ENCODE data around the gene TPST2.

Gene TPST2

DNA sequence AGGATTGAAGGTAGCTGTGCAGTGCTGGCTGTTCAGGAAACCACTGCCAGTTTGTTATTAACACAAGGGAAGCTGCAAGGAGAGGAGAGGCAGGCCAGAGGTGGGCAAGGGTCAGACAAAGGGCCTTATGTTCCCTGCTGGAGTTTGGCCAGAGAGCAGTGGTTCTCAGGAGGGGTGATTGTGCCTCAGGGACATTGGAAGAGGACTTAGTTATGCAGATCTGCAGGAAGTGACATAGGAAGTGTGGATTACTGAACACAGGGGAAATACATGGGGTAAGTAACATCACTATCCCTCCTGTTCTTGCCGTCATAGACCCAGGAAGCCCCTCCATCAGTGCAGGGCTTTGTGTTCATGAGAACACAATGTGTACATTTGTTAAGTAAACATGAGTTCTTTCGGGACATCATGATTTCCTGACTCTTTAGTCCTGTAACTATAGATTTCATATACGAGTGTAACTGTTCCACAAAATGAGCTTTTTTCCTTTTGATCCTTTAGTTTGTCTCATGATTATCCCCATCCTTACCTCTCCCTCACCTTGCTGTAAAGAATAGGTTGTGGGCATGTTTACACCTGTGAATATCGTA is 100.4 kb downstream of the TPST2 start:
- DNase-seq (ENCODE audit: low spot score), result no peak

DNA sequence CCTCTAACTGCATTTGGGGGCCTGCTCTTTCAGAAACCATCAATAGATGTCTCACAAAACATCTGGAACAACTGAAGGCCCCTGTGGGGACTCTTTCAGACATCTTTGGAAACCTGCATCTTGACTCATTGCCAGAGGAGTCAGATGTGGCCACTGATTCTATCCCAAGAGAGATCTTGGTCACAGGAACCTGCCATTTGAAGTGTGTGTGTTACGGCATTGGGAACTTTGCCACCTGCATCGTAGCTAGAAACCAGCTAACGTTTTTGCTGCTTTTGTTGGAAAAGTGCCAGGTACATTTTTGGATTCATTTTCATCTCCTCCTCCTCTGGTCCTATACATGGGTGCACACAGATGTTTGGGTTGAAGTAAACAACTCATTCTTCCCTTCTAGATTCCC is 101.9 kb downstream of the TPST2 start:
- peak; percentile 42 for DNase-seq (ENCODE audit: low spot score)

DNA sequence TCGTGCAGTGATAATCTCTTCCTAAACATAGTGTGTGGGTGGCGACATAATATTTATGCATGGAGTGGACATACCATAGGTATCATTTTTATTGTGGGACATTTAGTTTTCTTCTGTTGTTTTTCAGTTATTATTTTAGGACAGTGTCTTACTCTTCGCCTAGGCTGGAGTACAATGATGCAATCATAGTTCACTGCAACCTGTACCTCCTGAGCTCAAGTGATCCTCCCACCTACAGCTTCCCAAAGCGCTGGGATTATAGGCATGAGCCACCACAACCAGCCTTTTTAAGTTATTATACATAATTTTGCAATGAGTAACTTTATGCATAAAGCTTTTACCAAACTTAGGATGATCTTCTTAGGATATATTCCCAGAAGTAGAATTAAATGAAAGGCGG is 103.5 kb downstream of the TPST2 start:
- peak; percentile 32 for DNase-seq (ENCODE audit: low spot score)

DNA sequence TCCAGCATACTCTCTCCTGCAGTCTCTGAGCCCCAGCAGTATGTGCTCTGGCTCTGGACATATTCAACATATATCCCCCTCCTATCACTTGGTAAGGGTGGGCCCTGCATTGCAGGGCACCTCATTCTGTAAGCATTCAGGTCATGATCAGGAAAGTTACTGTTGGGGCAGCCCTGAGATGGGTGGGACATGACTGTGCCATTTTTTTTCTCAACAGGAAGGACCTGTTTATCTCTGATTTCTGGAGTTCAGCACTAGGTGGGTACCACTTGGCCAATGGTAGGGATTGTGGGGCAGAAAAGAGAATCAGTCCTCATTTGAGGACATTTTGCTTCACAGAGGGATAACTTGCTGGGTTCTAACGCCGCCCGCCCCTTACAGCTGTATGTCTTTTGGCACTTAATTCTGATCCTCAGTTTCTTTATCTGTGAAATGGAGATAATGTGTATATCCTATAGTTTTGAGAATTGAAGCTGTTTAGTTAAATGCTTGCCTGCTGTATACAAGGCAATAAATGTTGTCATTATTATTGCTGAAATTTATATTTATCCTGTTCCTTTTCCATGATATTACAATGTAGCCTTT is 104.0 kb downstream of the TPST2 start:
- peak; percentile 81 for DNase-seq (ENCODE audit: low spot score)

DNA sequence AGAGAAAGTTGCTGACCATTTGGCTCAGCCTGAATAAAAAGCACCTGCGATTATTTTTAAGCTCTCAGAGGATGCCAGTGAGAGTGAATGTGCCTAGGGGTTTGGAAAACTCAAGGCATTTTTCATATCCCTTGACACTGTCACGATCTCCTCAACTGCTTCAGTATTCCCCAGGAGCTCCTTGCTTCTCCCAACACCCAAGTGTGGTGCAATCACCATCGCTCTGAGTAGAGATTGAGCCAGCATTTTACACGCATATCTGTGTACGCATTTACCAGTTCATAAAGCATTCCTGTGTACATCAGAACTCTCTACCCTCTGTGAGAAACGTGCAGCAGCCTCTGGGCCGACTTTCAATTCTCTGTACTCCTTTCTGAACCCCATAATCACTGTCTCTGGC is 104.9 kb downstream of the TPST2 start:
- peak; percentile 70 for DNase-seq (ENCODE audit: low spot score)

DNA sequence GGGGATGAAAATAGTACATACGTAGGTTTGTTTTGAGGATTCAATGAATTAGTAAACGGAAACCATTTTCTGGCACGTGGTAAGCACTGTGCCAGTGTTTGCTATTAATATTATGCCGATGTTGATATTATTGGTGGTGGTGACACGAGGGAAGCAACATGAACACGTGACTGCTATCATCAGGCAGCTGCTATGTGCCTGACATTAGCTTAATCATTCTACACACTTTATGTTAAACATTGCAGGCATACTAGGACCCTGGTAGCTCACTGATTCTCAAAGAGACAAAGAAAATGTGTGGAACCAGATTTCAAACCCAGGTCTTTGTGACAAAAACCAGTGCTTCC is 105.6 kb downstream of the TPST2 start:
- DNase-seq (ENCODE audit: low spot score), result peak; percentile 91

DNA sequence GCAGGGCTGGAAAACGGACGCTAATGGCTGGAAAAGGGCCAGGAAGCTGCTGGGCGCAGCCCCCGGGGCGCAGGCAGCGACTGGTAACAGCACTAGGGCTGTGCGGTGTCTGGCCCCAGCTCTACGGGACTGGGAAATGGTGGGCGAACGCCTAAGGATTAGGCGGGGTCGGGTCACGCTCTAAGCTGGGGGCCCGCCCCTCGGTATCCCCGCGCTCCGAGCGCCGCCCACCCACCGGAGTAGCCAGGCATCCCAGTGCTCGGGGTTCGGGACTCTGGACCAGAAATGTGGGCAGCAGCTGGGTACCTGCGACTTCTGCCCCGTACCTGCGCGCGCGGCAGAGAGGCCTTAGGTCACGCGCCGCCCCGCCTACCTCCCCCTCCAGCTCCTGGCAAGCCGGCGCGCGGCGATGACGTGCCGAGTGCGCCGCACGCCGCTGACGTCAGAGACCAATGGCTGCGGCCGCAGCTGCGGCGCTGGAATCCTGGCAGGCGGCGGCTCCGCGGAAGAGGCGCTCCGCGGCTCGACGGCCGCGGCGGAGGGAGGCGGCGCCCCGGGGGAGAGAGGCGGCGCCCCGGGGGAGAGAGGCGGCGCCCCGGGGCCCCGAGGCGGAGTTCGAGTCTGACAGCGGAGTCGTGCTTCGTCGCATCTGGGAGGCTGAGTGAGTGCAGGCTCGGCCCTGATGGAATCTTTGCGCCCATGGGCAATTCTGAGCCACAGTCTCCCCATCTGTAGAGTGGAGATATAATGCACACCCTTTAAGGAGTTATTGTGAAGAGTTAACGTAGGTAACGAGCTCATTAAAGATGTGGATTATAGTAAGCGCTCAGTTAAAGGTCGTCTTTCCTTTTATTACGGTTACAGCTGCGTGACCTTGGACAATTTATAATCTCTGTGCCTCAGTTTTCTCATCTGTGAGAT is 106.2 kb downstream of the TPST2 start, which contains the start of the genes HPS4 and SRRD:
Gene HPS4, minus strand, starts transcription at position 345 of the 921 bp plus-strand sequence. CDS start 2,021 bp downstream, outside the sequence.
Gene SRRD, plus strand, starts transcription at position 439 of the 921 bp plus-strand sequence. Its CDS starts 14 bp downstream, at position 453.
- DNase-seq (ENCODE audit: low spot score), result peak; percentile 95

DNA sequence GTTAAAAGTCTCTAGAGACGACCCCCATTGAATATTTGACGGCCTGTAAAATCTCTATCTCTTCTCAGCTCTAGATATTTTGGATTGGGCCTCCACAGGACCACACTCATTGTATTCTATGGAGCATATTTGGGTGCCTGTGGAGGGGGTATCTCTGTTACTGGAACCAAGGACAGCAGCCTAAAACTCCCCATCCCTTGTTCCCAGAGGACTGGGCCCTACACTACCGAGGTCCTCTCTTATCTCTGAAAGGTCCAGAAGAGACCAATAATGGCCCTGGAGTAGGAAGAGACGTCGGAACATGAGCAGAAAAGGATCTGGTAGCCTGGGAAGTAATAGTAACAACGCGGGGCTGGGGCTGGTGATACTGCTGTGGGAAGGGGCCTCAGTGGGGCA is 106.9 kb downstream of the TPST2 start:
- DNase-seq (ENCODE audit: low spot score), result no peak

DNA sequence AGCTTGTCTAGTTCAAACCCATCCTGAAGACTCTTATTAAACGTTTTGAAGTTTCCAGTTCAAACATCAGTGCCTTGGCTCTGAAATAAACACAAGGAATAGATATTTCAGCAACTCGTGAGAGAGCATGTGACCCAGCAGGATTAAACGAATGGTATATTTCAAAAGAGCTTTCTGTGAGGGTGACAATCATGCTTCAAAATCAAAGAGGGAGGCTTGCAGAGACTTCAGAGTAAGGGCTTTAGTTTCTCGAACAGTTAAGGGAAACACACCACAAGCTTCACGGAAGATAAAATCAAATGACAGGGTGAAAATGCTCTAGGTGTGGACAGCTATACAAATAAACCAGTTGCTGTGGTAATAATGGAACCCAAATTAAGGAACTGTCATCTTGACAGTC is 107.8 kb downstream of the TPST2 start:
- peak; percentile 57 for DNase-seq (ENCODE audit: low spot score)

DNA sequence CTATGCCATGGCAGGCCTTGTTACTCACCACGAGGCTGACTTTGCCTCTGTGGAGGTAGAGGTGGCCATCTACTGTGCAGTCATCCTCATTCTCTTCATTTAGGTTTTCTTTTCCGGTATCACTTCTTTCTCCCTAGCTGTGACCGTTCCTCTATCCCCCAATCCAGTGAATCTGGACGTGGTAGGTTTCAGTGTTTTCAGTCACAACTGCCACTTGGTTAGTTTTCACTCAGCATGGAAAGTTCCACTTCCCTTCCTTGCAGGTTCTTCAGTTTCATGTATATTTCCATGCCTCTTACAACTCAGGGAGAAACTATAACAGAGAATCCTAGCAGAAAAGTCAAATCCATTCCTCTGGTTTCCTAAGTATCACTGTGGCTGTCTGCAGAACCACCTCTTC is 108.2 kb downstream of the TPST2 start:
- no peak for DNase-seq (ENCODE audit: low spot score)

DNA sequence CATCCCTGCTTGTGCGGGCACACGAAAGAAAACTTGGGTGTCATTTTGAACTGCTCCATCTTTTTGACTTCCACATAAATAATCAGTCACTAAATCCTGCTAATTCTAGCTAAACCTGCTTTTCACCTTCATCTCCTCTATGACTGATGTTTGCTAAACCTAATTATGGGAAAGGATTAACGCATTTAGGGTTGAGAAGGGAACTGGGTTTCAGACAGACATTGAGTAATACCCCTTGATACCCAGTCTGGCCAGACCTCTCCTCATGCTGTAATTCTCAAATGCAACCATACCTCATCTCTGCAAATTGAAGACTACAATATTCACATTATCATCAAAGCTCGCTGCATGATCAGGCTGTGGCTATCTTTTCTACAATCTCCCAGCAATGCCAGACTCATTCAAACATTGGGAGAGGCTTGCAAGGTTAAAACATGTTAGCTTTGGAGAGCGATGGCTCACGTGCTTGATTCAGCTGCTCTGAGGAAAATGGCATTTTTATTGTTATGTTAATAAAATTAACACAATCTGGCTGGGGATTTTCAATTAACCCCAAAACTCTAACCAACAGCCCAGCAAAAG is 108.7 kb downstream of the TPST2 start:
- DNase-seq (ENCODE audit: low spot score), result no peak

DNA sequence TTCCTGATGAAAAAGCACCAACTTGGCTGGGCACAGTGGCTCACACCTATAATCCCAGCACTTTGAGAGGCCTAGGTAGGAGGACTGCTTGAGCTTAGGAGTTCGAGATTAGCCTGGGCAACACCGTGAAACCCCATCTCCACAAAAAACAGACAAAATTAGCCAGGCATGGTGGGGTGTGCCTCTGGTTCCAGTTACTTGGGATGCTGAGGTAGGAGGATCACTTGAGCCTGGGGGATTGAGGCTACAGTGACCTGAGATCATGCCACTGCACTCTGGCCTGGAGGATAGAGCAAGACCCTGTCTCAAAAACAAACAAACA is 109.4 kb downstream of the TPST2 start:
- DNase-seq (ENCODE audit: low spot score), result no peak

DNA sequence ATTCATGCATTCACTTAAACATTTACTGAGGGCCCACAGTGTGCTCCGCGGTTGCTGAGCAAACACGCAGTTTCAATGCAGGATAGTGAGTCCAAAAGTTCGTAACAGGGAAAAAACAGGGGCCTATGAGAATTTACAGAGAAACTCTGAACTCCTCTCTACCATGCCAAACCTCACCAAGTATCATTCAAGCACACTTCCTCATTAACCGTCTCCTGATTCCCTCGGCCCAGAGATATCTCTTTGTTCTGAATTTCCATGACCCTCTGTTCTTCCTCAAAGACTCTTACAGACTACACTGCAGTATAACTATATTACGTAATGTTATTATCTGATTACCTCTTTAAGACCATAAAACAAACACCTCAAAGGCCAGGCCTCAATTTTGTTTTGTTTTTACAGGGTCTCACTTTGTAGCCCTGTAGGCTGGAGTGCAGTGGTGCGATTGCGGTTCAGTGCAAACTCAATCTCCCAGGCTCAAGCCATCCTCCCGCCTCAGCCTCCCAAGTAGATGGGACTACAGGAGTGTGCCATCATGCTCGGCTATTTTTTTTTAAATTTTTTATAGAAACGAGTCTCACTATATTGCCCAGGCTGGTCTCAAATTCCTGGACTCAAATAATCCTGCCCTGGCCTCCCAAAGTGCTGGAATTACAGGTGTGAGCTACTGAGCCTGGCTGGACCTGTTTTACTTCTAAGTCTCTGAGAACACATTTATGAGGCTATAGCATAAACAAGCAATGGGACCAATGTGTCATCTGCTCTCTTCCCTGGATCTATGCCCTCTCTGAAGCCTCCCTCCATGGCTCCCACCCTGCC is 109.9 kb downstream of the TPST2 start:
- no peak for DNase-seq (ENCODE audit: low spot score)

DNA sequence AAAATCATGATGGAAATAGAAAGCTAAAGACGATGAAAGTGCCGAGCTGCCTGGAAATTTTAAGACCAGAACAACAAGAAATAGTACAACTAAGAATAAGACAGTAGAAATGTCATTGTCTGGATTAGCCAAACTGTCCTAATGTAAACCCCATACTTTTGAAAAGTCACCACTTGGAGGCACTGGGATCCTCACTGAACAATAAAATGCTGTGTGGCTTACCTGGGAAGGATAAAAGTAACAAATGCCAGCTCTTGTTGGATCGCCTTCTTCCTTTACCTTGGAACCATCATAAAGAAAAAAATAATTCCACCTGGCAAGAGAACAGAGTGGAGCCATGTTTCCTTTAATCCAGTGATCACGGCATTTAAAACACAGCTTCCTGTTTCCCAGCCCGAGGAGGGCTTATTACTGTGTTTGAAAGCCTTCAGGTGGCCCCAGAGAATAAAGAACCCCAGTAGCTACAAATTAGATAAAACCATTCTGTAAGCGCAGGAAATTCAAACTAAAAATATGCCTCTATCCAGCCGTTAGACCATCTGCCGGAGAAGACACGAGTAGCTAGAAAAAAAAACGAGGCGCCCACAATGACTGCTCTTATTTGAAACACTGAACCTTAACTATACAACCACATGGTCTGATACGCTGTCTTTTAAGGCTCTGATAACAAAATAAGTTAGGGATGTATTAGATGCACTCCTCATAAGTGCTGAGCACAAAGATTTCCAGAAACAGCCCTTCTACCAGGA is 110.7 kb downstream of the TPST2 start:
- DNase-seq (ENCODE audit: low spot score), result peak; percentile 66

DNA sequence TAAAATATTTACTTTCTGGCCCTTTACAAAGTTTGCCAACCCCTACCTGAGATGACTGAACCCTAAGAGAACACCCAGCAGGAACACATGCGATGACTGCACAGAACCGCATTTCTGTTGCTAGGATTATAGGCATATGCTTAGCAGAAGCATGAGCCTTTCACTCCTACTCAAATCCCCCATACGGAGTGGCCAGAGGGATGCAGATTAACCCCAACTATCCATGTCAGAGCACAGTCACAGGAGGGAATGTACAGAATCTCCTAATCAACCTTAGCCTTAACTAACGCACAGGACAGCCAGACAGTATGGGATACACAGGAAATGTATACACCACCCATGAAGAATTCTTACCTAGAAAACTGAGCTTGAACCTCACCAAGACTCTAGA is 112.6 kb downstream of the TPST2 start:
- no peak for DNase-seq (ENCODE audit: low spot score)

DNA sequence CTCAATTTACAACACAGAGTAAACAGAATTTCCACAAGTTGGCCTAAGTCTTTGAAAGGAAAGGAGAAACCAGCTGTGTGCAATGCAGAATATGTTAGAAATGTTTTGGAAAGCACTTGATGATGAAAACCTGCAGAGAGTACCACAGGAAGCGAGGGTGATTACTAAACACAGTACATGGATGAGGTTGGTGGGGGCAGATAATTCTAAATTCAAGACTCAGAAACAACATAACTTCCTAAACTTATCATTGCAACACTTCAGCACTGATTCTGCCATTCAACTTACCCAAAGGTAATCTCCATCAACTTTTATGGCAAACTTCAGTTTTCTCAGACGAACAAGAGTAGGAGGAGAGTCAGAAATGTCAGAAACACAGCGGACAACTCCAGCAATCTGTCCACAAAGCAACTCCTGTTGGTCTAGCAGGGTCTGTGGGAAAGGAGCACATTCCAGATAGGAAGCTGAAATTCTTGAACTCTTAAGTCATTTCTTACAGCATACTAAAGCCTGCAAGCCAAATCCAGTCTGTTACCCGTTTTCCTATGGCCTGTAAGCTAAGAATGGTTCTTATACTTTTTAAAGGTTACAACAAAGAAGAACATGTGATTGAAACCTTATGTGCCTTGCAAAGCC is 113.1 kb downstream of the TPST2 start:
- DNase-seq (ENCODE audit: low spot score), result no peak

DNA sequence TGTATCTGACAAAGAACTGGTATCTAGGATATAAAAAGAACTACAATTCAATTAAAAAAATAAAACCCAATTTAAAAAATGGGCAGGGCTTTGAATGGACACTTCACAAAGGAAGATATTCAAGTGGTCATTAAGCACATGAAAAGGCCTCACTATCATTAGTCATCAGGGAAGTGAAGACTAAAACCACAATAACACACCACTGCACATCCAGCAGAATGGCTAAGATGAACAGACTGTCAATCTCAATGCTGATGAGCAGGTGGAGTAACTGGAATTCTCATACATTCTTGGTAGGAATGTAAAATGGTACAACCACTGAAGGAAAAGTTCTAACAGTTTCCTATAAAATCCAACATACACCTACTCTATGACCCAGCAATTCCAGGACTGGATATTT is 115.2 kb downstream of the TPST2 start:
- DNase-seq (ENCODE audit: low spot score), result no peak

Data from hematopoietic multipotent progenitor cell treated with erythropoietin and hydrocortisone succinate and interleukin-3 and kit ligand, for 17 days (in vitro differentiated cells).